Measurements from ENCODE around the gene TEX19. TPM values are rescaled to one million over a fixed set of nuclear protein-coding genes. Genes with fewer than 3 reads are reported as not detected.

TEX19 gene
- total and polyA plus RNA-seq, 4 donors, result 0.03 TPM; not detected in 3

- H3K4me1 ChIP-seq (ENCODE audit: control insufficient read depth in 5 of 5, insufficient read depth in 5 of 5, low read length in 5 of 5), result peaks cover 0 to 23% (median 5%) of the 10 kb centered on the region in 5 donors
- no peak for ATAC-seq (ENCODE audit: insufficient read depth, low FRiP score)
- no peak for DNase-seq
- H3K9me3 ChIP-seq (ENCODE audit: control insufficient read depth in 4 of 4, insufficient read depth in 3 of 4, low read length in 3 of 4), result no peaks in the 10 kb centered on the region
- H3K36me3 ChIP-seq (ENCODE audit: control insufficient read depth in 4 of 4, insufficient read depth in 4 of 4, low read length in 4 of 4), result peaks cover 0 to 23% (median 4%) of the 10 kb centered on the region in 4 donors
- no peak for TF ChIP-seq CTCF (IDR thresholded peaks at IDR 0.05; ENCODE audit: control extremely low read depth, extremely low read depth)
- no peaks in the 10 kb centered on the region for H3K27me3 ChIP-seq (ENCODE audit: control insufficient read depth in 3 of 3, insufficient read depth in 3 of 3, low read length in 2 of 3)
- H3K4me3 ChIP-seq, result no peak overlapping the region
- WGBS, 2 donors, result 84 to 89% methylated on average over 10 of the region's 10 CpGs
- no peak overlapping the region for H3K27ac ChIP-seq (ENCODE audit: low read depth in 1 of 2, low read length in 1 of 2)
- no peak overlapping the region for H3K9ac ChIP-seq (ENCODE audit: insufficient read depth in 1 of 2, low read length in 2 of 2)
These were observed 30.3 kb downstream of the TEX19 start for GRCh38 chr17:82389379-82389778.

- TF ChIP-seq CTCF (IDR thresholded peaks at IDR 0.05; ENCODE audit: control extremely low read depth, extremely low read depth), result no peak
- Histone ChIP-seq H3K4me3 (no peak overlapping the region), H3K27ac (ENCODE audit: low read depth in 1 of 2, low read length in 1 of 2) (no peak overlapping the region), H3K4me1 (ENCODE audit: control insufficient read depth in 5 of 5, insufficient read depth in 5 of 5, low read length in 5 of 5) (peaks cover 0 to 21% (median 4%) of the 10 kb centered on the region in 5 donors), H3K9ac (ENCODE audit: insufficient read depth in 1 of 2, low read length in 2 of 2) (no peak overlapping the region), H3K9me3 (ENCODE audit: control insufficient read depth in 4 of 4, insufficient read depth in 3 of 4, low read length in 3 of 4) (no peaks in the 10 kb centered on the region), H3K27me3 (ENCODE audit: control insufficient read depth in 3 of 3, insufficient read depth in 3 of 3, low read length in 2 of 3) (no peaks in the 10 kb centered on the region), H3K36me3 (ENCODE audit: control insufficient read depth in 4 of 4, insufficient read depth in 4 of 4, low read length in 4 of 4) (peaks cover 0 to 23% (median 5%) of the 10 kb centered on the region in 4 donors)
- WGBS, 2 donors, result 93 to 95% methylated on average over 30 to 32 of the region's 34 CpGs
- ATAC-seq (ENCODE audit: insufficient read depth, low FRiP score), result no peak
- no peak for DNase-seq
These were observed 31.2 kb downstream of the TEX19 start for GRCh38 chr17:82390015-82390859.

GRCh38 chr17:82390860-82391435, 31.9 kb downstream of the TEX19 start:
- Histone ChIP-seq H3K27me3 (ENCODE audit: control insufficient read depth in 3 of 3, insufficient read depth in 3 of 3, low read length in 2 of 3) (no peaks in the 10 kb centered on the region), H3K4me1 (ENCODE audit: control insufficient read depth in 5 of 5, insufficient read depth in 5 of 5, low read length in 5 of 5) (peaks cover 0 to 14% (median 3%) of the 10 kb centered on the region in 5 donors), H3K9ac (ENCODE audit: insufficient read depth in 1 of 2, low read length in 2 of 2) (no peak overlapping the region), H3K36me3 (ENCODE audit: control insufficient read depth in 4 of 4, insufficient read depth in 4 of 4, low read length in 4 of 4) (peaks cover 0 to 23% (median 7%) of the 10 kb centered on the region in 4 donors), H3K9me3 (ENCODE audit: control insufficient read depth in 4 of 4, insufficient read depth in 3 of 4, low read length in 3 of 4) (no peaks in the 10 kb centered on the region), H3K4me3 (no peak overlapping the region), H3K27ac (ENCODE audit: low read depth in 1 of 2, low read length in 1 of 2) (no peak overlapping the region)
- ATAC-seq (ENCODE audit: insufficient read depth, low FRiP score), result no peak
- no peak for DNase-seq
- TF ChIP-seq CTCF (IDR thresholded peaks at IDR 0.05; ENCODE audit: control extremely low read depth, extremely low read depth), result no peak
- WGBS, 2 donors, result 91 to 94% methylated on average over 11 to 13 of the region's 13 CpGs

Measured in lung (tissue), 12 donors.